ENCODE measurements around the gene PRKCH.

Gene PRKCH

DNA sequence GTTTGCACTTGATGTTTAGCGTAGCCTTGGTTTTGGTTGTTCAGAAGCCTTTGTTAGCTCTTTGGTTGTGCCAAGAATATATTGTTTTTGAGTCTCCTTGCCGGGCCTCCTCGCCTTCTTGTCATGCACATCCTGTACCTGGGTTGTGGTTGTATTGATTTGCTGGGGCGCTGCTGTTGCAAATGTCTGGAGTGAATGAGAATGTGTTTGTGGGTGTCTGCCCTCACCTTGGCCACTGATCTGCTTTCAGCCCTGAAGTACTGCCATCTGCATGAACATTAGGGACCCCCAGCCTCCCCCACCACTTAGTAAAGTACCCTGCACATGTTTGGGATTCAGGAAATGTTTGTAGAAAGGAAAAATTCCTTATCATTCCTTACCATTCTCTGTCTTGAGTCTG, 16.5 kb downstream of the PRKCH start:
- Mint-ChIP-seq H3K4me1 (peaks cover 94% of the 10 kb centered on the region), H3K4me3 (peak overlapping the region; percentile 69), H3K36me3 (ENCODE audit: low read depth) (peaks cover 47% of the 10 kb centered on the region), H3K27me3 (no peaks in the 10 kb centered on the region), H3K9me3 (no peaks in the 10 kb centered on the region), H3K27ac (peak overlapping the region; percentile 100)
- no peak for DNase-seq
- ATAC-seq, result peak; percentile 12

- Mint-ChIP-seq H3K36me3 (ENCODE audit: low read depth) (peaks cover 51% of the 10 kb centered on the region), H3K27me3 (no peaks in the 10 kb centered on the region), H3K9me3 (no peaks in the 10 kb centered on the region), H3K4me1 (peaks cover 93% of the 10 kb centered on the region), H3K4me3 (peak overlapping the region; percentile 69), H3K27ac (peak overlapping the region; percentile 100)
- no peak for DNase-seq
- ATAC-seq, result no peak
These were observed 17.1 kb downstream of the PRKCH start for GRCh38 chr14:61338457-61338856.

- DNase-seq (no peak), ATAC-seq (peak; percentile 16)
- Mint-ChIP-seq H3K4me3 (peak overlapping the region; percentile 87), H3K27ac (peak overlapping the region; percentile 99), H3K27me3 (no peaks in the 10 kb centered on the region), H3K36me3 (ENCODE audit: low read depth) (peaks cover 56% of the 10 kb centered on the region), H3K9me3 (no peaks in the 10 kb centered on the region), H3K4me1 (peaks cover 94% of the 10 kb centered on the region)
These were observed 20.2 kb downstream of the PRKCH start for GRCh38 chr14:61341275-61342206.

DNA sequence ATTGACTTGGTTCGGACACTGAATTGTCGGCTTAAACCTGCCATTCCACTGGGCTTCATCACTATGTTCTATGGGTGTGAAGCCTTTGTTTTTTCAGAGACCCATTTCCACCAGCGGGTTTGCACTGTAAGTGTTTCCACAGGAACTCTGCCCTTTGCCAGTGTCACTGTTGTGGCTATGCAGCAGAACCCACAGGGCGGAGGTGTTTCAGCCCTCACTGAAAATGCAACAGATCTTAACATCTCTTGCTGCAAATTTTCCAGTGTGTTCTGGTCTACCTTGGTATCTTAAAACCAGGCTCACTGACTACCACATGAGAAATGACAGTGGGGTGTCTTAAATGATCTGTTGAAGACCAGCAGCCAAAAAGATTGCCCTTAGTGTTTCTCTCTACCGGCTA, 21.1 kb downstream of the PRKCH start:
- ATAC-seq, result peak; percentile 72
- H3K9me3 Mint-ChIP-seq, result no peaks in the 10 kb centered on the region
- peaks cover 95% of the 10 kb centered on the region for H3K4me1 Mint-ChIP-seq
- H3K27ac Mint-ChIP-seq, result peak overlapping the region; percentile 99
- H3K27me3 Mint-ChIP-seq, result no peaks in the 10 kb centered on the region
- H3K4me3 Mint-ChIP-seq, result peak overlapping the region; percentile 87
- DNase-seq, result peak; percentile 78
- H3K36me3 Mint-ChIP-seq (ENCODE audit: low read depth), result peaks cover 59% of the 10 kb centered on the region

DNA sequence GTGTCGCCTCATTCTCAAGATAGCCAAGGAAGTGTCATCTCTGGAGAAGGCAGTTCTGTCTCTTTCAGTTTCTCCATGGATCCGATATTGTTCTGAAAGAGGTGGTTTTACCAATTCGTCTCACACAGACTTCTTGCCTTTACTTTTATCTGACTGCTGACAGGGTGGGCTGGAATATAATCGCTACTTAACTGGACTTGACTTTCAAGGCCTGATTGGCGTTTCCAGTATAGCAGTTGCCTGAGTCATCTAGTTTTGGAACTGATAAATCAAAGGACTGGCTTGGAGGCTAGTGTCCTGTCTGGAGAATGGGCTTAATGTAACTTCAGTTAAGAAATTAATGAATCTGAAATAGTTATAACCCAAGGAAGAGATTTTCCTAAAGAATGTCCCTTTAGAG, 21.6 kb downstream of the PRKCH start:
- Mint-ChIP-seq H3K9me3 (no peaks in the 10 kb centered on the region), H3K4me1 (peaks cover 95% of the 10 kb centered on the region), H3K27ac (peak overlapping the region; percentile 99), H3K27me3 (no peaks in the 10 kb centered on the region), H3K4me3 (peak overlapping the region; percentile 87), H3K36me3 (ENCODE audit: low read depth) (peaks cover 58% of the 10 kb centered on the region)
- DNase-seq, result no peak
- ATAC-seq, result peak; percentile 1

GRCh38 chr14:61343471-61343870, 22.1 kb downstream of the PRKCH start:
- H3K4me3 Mint-ChIP-seq, result peak overlapping the region; percentile 87
- H3K9me3 Mint-ChIP-seq, result peaks cover under 1% of the 10 kb centered on the region
- peaks cover 59% of the 10 kb centered on the region for H3K36me3 Mint-ChIP-seq (ENCODE audit: low read depth)
- H3K27ac Mint-ChIP-seq, result peak overlapping the region; percentile 99
- DNase-seq, result no peak
- no peak for ATAC-seq
- no peaks in the 10 kb centered on the region for H3K27me3 Mint-ChIP-seq
- H3K4me1 Mint-ChIP-seq, result peaks cover 95% of the 10 kb centered on the region

GRCh38 chr14:61343991-61344405, 22.6 kb downstream of the PRKCH start:
- Mint-ChIP-seq H3K27ac (peak overlapping the region; percentile 99), H3K9me3 (peaks cover 6% of the 10 kb centered on the region), H3K27me3 (no peaks in the 10 kb centered on the region), H3K36me3 (ENCODE audit: low read depth) (peaks cover 62% of the 10 kb centered on the region), H3K4me1 (peaks cover 95% of the 10 kb centered on the region), H3K4me3 (peak overlapping the region; percentile 87)
- no peak for DNase-seq
- ATAC-seq, result peak; percentile 31

DNA sequence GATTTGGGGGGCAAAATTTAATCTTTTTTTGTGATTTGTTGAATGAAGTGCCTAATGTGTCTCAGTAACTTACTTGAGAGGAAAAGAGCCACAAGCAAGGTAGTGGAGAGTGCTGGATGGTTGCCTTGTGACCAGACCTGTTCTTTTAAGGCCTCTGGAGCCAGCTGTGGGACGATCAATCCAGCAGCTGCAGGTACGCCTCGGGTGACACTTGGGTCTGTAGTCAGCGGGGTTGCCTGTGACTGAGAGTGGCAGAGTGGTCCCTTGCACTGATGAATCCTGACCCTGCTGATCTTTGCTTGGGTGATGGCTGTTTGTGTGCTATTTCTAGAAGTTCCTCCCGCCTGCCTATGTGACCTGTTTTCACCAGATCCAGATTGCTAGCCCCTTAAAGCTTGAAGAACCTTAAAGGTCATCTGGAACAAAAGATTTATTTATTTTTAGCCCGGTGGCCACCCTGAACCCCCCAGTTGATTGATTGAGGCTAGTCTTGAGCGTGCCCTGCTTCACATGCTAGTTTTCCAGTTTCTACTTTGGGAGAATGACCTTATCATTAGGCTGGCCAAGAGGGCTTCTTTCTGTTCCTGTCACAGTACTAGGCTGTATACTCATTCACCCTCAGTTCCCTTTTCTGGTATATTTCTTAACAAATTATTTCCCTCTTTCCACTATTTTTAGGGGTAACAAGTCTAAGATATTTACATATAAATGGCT, 23.2 kb downstream of the PRKCH start:
- DNase-seq (no peak), ATAC-seq (peak; percentile 8)
- Mint-ChIP-seq H3K9me3 (peaks cover 9% of the 10 kb centered on the region), H3K27ac (peak overlapping the region; percentile 99), H3K36me3 (ENCODE audit: low read depth) (peaks cover 64% of the 10 kb centered on the region), H3K4me1 (peaks cover 98% of the 10 kb centered on the region), H3K4me3 (peak overlapping the region; percentile 87), H3K27me3 (no peaks in the 10 kb centered on the region)

DNA sequence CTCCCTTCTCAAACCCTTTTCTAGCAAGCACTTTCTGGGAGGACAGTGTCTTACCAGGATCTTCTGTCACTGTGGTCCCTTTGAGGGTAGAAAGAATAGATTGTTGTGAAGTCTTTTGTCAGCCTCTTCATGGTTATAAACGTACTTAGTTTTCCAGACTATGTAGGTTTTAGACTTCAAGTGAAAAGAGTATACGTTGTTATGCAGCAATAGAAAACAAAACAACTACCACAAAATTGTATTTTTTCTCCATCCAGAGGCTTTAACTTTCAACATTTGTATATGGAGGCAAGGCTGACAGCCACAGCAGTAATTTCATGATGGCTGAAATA, 23.7 kb downstream of the PRKCH start:
- Mint-ChIP-seq H3K36me3 (ENCODE audit: low read depth) (peaks cover 64% of the 10 kb centered on the region), H3K4me3 (peak overlapping the region; percentile 87), H3K9me3 (peaks cover 9% of the 10 kb centered on the region), H3K4me1 (peaks cover 98% of the 10 kb centered on the region), H3K27me3 (no peaks in the 10 kb centered on the region), H3K27ac (peak overlapping the region; percentile 99)
- DNase-seq, result no peak
- ATAC-seq, result no peak

- H3K27ac Mint-ChIP-seq, result peak overlapping the region; percentile 99
- H3K36me3 Mint-ChIP-seq (ENCODE audit: low read depth), result peaks cover 65% of the 10 kb centered on the region
- ATAC-seq (no peak), DNase-seq (no peak)
- peaks cover 9% of the 10 kb centered on the region for H3K9me3 Mint-ChIP-seq
- peak overlapping the region; percentile 87 for H3K4me3 Mint-ChIP-seq
- peaks cover 98% of the 10 kb centered on the region for H3K4me1 Mint-ChIP-seq
- H3K27me3 Mint-ChIP-seq, result no peaks in the 10 kb centered on the region
These were observed 24.8 kb downstream of the PRKCH start for GRCh38 chr14:61346221-61346620.

- peak overlapping the region; percentile 87 for H3K4me3 Mint-ChIP-seq
- no peak for ATAC-seq
These were observed 25.4 kb downstream of the PRKCH start for GRCh38 chr14:61346793-61347192.

GRCh38 chr14:61347826-61348443, 26.6 kb downstream of the PRKCH start:
- no peaks in the 10 kb centered on the region for H3K27me3 Mint-ChIP-seq
- peak overlapping the region; percentile 99 for H3K27ac Mint-ChIP-seq
- H3K4me3 Mint-ChIP-seq, result peak overlapping the region; percentile 87
- peaks cover 98% of the 10 kb centered on the region for H3K4me1 Mint-ChIP-seq
- ATAC-seq (peak; percentile 61), DNase-seq (no peak)
- H3K9me3 Mint-ChIP-seq, result peaks cover 9% of the 10 kb centered on the region
- peaks cover 66% of the 10 kb centered on the region for H3K36me3 Mint-ChIP-seq (ENCODE audit: low read depth)

More at GRCh38 chr14:61346793-61347192, 25.4 kb downstream of the PRKCH start:
- H3K27ac Mint-ChIP-seq, result peak overlapping the region; percentile 99
- DNase-seq, result no peak
- H3K36me3 Mint-ChIP-seq (ENCODE audit: low read depth), result peaks cover 65% of the 10 kb centered on the region
- peaks cover 9% of the 10 kb centered on the region for H3K9me3 Mint-ChIP-seq
- no peaks in the 10 kb centered on the region for H3K27me3 Mint-ChIP-seq
- H3K4me1 Mint-ChIP-seq, result peaks cover 98% of the 10 kb centered on the region

- Mint-ChIP-seq H3K9me3 (peaks cover 9% of the 10 kb centered on the region), H3K27me3 (no peaks in the 10 kb centered on the region), H3K36me3 (ENCODE audit: low read depth) (peaks cover 48% of the 10 kb centered on the region), H3K4me3 (peak overlapping the region; percentile 58), H3K27ac (peak overlapping the region; percentile 99), H3K4me1 (peaks cover 94% of the 10 kb centered on the region)
- ATAC-seq (peak; percentile 38), DNase-seq (no peak)
These were observed 29.3 kb downstream of the PRKCH start for GRCh38 chr14:61350427-61351270.

DNA sequence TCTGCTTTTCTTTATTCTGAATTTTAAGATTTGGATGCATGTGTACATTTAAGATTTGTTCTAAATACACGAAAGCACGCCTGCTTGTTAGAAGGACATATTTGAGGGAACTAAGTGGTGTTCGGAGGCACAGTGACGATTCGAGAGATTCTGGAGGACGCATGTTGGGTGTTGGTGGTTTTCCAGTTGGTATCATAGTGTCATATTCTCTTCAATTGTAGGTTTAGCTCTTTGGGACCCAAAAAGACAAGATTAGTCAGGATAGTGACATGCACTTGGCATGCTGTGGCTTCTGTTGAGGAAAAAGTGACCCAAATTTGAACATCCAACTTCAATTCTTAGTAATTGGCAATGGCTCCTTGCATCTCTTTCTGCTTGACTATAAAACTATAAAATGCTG, 30.1 kb downstream of the PRKCH start:
- no peaks in the 10 kb centered on the region for H3K27me3 Mint-ChIP-seq
- peak overlapping the region; percentile 58 for H3K4me3 Mint-ChIP-seq
- peak overlapping the region; percentile 99 for H3K27ac Mint-ChIP-seq
- peaks cover 9% of the 10 kb centered on the region for H3K9me3 Mint-ChIP-seq
- H3K4me1 Mint-ChIP-seq, result peaks cover 94% of the 10 kb centered on the region
- ATAC-seq (peak; percentile 45), DNase-seq (no peak)
- H3K36me3 Mint-ChIP-seq (ENCODE audit: low read depth), result peaks cover 53% of the 10 kb centered on the region

All from activated naive CD8-positive, alpha-beta T cell treated with anti-CD3 and anti-CD28 coated beads, Interleukin-2, amount 50 U/mL, for 24 hours (primary cell).